Esophagus muscularis mucosa (tissue), 3 donors: ENCODE measurements around the gene PFDN1.

Source experiments
- POLR2A ChIP-seq: fragments of 450-650 bp; IDR thresholded peaks from one replicate; pipeline ENCODE4 v1.6.1; 2017; ENCODE audit warnings: antibody characterized with exemption, moderate library complexity, mild to moderate bottlenecking, low read depth
- TF ChIP-seq, protein P1 (sequence below), 3 experiments: fragments of 200-600 bp in 2 of 3; fragments of 450-650 bp in 1 of 3; sonication (generic) in 2 of 3; IDR thresholded peaks; one replicate each; pipeline ENCODE4 v1.5.1; 2017 to 2019; ENCODE audit warnings: antibody characterized with exemption in 3 of 3, mild to moderate bottlenecking in 2 of 3, moderate library complexity in 1 of 3

DNA sequence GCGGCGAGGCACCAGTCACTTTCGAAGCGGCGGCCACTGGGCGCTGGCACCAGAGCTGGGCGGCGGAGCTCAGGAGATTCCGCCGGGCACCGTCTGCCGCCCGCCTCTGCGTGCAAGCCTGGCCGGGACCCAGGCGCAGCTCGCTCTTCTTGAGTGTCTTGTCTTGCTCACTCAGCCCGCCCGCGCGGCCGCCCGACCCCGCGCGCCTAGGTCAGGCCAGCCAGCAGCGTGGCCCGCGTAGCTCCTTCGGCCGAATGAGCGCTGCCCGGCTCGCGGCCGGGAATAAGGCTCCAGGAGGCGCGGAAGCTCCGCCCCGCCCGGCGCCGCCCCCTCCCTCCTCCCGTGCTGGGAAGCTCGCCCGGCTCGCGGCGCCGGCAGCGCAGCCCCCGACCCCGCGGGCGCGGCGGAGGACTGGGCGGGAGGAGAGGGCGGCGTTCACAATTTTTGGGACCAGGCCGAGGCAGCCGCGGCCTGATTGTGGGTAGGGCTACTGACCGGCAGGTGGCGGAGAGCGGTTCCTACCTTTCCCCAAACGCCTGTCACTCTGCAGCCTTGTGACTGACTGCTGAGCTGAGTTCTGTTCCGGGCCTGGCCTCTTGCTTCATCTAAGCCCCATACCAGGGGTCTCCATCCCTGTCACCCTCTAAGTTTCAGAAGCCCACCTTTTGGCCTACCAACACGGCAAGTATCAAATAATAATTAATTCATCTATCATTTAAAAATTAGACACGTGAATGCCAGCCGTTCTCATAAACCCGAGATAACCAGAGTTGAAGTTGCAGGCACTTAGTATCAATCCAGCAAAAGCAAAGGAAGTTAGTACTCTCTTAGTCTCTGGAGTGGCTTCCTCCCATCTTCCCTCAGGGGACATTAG, 43.7 kb upstream of the PFDN1 start, which contains the start of gene HBEGF:
- TF ChIP-seq, protein P1, sequence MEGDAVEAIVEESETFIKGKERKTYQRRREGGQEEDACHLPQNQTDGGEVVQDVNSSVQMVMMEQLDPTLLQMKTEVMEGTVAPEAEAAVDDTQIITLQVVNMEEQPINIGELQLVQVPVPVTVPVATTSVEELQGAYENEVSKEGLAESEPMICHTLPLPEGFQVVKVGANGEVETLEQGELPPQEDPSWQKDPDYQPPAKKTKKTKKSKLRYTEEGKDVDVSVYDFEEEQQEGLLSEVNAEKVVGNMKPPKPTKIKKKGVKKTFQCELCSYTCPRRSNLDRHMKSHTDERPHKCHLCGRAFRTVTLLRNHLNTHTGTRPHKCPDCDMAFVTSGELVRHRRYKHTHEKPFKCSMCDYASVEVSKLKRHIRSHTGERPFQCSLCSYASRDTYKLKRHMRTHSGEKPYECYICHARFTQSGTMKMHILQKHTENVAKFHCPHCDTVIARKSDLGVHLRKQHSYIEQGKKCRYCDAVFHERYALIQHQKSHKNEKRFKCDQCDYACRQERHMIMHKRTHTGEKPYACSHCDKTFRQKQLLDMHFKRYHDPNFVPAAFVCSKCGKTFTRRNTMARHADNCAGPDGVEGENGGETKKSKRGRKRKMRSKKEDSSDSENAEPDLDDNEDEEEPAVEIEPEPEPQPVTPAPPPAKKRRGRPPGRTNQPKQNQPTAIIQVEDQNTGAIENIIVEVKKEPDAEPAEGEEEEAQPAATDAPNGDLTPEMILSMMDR (IDR thresholded peaks at IDR 0.05): peak; percentile 18 to 50 (median 37)
- peak; percentile 76 for TF ChIP-seq POLR2A
